Right lobe of liver (tissue), 4 donors: ENCODE measurements around the gene MAP7.

Source experiments
- POLR2A ChIP-seq: fragments of 450-650 bp; IDR thresholded peaks from one replicate; pipeline ENCODE4 v1.6.1; 2017; ENCODE audit warnings: antibody characterized with exemption, mild to moderate bottlenecking
- TF ChIP-seq, protein P1 (sequence below), 4 donors: fragments of 200-600 bp in 3 of 4; fragments of 450-650 bp in 1 of 4; IDR thresholded peaks; one replicate each; pipeline versions ENCODE4 v1.5.1 to v1.8.0; 2016 to 2022; ENCODE audit warnings: antibody characterized with exemption in 4 of 4, mild to moderate bottlenecking in 2 of 4
- donor health status: DM: no; HTN: no; CAD: no.
- donor health status: DM: no; HTN: no; CAD: no.
- donor health status: DM: no; HTN: yes; CAD: no.

DNA sequence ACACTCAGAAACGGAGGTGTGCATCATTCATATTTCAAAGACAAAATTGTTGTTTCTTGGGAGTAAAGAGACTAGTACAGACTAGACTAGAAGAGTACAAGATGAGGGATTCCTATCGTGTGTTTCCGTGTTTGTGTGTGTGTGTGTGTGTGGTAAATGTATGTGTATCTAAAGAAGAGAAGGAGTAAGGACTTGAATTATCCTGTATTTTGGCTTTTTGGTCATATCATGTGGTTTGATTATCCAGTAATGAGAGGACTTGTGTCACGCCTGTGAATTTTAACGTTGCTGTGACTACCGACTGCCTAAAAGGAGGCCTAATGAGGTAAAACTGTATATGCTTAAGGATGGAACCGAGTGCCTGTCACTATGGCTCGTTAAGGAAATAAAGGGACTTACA lies 44.4 kb upstream of the MAP7 start:
- TF ChIP-seq, protein P1, sequence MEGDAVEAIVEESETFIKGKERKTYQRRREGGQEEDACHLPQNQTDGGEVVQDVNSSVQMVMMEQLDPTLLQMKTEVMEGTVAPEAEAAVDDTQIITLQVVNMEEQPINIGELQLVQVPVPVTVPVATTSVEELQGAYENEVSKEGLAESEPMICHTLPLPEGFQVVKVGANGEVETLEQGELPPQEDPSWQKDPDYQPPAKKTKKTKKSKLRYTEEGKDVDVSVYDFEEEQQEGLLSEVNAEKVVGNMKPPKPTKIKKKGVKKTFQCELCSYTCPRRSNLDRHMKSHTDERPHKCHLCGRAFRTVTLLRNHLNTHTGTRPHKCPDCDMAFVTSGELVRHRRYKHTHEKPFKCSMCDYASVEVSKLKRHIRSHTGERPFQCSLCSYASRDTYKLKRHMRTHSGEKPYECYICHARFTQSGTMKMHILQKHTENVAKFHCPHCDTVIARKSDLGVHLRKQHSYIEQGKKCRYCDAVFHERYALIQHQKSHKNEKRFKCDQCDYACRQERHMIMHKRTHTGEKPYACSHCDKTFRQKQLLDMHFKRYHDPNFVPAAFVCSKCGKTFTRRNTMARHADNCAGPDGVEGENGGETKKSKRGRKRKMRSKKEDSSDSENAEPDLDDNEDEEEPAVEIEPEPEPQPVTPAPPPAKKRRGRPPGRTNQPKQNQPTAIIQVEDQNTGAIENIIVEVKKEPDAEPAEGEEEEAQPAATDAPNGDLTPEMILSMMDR (IDR thresholded peaks at IDR 0.05): no peak
- no peak for TF ChIP-seq POLR2A
